Daoy (cell line): ENCODE data around the gene ANKRD11. TPM values are rescaled to one million over a fixed set of nuclear protein-coding genes. Genes with fewer than 3 reads are reported as not detected.
"Not testable (repeated sequence)": the region's sequence is repeated elsewhere in the genome, so short reads cannot be mapped to it uniquely, and the experiment has no call there.

Source experiments
- DNase-seq: peaks from one replicate; pipeline ENCODE4 v3.0.0-alpha.2; 2015; ENCODE audit warnings: low read depth
- total RNA-seq: library from RNA; depleted of rRNA; stranded (reverse); fragments of >200 nt; shearing (Covaris generic); gene quantifications from 2 replicates; pipeline ENCODE4 v1.2.3, GENCODE V29; 2014

Gene ANKRD11
- total RNA-seq, 1 experiment from 2014 or later: 27.8 TPM

DNA sequence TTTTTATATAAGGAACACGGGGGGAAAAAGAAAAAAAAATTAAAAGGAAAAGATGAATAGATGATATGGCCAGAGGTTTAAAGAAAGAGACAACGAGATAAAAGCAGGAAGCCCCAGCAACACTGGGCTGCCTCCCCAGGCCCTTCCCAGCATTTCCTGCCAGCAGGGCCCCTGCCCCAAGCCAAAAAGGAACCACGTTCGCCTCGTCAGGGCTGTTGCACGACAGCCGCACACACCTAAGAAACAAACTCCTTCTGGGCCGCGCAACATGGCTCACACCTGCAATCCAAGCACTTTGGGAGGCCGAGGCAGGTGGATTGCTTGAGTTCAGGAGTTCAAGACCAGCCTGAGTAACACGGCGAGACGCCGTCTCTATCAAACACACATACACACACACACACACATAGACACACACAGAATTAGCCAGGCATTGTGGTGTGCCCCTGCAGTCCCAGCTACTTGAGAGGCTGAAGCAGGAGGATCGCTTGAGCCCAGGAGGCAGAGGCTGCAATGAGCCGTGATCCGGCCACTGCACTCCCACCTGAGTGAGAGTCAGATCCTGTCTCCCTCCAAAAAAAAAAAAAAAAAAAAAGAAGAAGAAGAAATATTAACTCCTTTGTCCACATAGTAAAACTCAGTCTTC lies 83.0 kb downstream of the ANKRD11 start:
- no peak for DNase-seq

- DNase-seq: no peak
These were observed 84.0 kb downstream of the ANKRD11 start for GRCh38 chr16:89406277-89406888.

DNA sequence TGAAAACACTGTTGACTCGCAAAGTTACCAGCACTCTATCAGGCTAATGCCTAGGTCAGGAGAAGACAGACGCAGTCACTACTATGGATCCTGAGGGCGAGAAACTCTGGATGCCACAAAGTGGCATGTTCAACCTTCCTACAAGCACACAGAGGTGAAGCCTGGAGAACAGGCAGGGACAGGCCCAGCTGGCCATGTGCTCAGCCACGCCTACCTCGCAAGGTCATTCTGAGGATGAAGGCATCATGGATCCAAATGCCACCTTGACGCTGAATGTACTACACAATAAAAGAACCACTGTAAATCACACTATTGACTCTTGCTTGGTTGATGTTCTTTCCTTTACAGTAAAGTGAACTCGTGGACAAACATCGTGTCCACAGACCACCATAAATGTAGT lies 85.8 kb downstream of the ANKRD11 start:
- DNase-seq: no peak

- no peak for DNase-seq
These were observed 87.4 kb downstream of the ANKRD11 start for GRCh38 chr16:89402962-89403361.

DNA sequence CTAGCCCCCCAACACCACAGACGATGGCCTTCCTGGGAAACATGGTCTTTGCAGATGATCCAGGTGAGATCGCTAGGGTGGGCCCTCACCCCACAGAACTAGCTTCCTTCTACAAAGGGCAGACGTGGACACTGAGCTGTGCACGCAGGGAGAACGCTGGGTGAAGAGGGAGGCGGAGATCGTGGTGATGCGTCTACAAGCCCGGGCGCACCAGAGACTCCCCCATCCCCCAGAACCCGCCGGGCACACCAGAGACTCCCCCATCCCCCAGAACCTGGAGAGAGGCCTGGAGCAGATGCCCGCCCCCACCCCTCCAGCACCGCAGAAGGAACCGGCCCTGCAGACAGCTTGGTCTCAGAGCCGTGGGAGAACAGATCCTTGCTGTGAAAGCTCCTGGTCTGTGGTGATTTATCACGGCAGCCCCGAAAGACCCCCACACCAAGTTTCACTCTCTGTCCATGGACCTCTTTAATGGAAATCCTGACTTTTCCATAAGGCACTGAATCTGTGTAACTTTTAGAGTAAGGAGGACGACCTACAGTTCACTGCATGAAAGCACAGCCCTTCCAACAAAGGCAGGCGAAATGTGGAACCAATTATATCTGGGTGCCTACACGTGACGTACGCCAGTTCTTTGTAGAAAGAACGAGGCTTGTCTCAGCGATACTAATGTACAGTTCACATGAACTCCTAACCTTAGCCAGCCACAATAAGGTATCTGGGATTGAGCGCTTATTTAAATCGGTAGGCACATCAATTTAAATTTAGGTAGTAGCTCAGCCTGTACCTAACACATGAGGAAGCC lies 88.5 kb downstream of the ANKRD11 start:
- no peak for DNase-seq

DNA sequence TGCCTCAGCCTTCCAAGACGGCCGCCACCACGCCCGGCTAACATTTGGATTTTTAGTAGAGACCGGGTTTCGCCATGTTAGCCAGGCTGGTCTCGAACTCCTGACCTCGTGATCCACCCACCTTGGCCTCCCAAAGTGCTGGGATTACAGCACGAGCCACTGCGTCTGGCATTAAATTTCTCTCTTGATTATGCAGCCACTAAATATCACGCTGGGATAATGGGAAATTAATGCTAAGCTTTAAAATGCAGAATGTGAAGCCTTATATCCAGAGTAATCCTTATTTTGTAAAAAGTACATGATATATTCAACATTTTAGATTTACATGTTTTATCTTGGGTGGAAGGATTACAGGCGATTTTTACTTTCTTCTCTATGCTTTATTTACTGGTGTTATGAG lies 89.2 kb downstream of the ANKRD11 start:
- DNase-seq: no peak

GRCh38 chr16:89400740-89401139 lies 89.6 kb downstream of the ANKRD11 start:
- no peak for DNase-seq

DNA sequence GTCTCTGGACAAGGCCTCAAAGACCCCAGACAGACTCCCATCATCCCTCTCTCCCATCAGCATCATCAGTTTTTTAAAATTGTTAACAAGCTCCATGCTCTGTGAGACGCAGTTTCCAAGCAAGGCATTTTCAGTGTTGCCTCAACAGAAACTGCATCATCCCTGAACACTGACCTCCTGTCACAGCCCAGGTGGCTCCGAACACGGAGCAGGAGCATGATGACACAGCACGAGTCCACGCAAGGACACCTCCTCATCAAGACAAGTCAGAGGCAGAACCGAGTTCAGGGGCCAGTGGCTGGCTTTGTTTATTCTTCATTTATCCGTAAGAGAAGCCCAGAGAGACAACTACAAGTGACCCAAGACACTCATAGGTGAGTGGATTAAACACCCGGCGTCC lies 91.4 kb downstream of the ANKRD11 start:
- DNase-seq: no peak

GRCh38 chr16:89397331-89397861 lies 93.0 kb downstream of the ANKRD11 start:
- DNase-seq: no peak

DNA sequence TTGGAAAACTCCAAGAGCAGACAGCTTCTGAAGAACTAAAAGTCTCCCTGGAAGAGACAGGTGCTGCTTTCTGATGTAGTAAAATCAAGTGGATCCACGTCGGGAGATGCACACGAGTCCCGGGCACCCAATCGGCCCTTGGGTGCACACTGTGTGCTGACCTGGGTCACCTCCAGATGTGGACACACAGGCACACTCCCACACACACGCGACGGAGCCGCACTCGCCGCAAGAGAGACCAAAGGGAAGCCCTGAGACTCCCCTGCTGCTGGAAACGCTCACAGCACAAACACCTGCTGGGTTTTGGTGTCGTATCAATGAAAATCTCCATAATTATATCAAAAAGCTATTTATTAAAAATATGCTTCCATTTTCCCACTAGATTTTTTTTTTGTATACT lies 94.2 kb downstream of the ANKRD11 start:
- DNase-seq: no peak

GRCh38 chr16:89395150-89396142 lies 94.9 kb downstream of the ANKRD11 start:
- peak; percentile 78 for DNase-seq

DNA sequence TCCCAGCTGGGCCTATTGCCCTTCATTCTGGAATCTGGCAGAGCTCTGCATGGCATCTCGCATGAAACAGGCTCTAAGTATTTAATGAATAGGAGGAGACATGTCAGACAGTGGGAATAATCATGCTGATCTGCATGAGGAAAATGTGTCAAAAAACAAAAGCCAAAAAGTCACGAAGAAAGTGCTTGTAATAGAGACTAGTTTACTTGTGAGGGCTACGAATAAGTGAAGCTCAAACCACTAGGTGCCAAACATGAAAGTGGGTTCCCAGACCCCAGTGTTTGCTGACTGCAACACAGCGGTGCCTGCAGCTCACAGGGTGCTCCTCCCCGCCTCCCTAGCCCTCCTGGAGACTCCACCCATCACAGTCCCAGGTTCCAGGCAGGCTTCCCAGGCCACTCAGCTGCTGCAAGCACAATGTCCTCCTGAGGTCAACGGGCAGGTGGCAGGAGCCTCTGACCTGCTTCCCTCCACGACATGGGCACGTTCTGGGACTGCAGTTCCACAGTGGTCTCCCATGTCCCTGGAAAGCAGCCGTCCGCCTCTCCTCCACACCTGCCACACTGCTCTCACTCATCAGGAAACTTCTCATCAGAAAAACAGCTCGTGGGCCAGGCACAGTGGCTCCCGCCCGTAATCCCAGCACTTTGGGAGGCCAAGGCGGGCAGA lies 96.5 kb downstream of the ANKRD11 start:
- DNase-seq: no peak

DNA sequence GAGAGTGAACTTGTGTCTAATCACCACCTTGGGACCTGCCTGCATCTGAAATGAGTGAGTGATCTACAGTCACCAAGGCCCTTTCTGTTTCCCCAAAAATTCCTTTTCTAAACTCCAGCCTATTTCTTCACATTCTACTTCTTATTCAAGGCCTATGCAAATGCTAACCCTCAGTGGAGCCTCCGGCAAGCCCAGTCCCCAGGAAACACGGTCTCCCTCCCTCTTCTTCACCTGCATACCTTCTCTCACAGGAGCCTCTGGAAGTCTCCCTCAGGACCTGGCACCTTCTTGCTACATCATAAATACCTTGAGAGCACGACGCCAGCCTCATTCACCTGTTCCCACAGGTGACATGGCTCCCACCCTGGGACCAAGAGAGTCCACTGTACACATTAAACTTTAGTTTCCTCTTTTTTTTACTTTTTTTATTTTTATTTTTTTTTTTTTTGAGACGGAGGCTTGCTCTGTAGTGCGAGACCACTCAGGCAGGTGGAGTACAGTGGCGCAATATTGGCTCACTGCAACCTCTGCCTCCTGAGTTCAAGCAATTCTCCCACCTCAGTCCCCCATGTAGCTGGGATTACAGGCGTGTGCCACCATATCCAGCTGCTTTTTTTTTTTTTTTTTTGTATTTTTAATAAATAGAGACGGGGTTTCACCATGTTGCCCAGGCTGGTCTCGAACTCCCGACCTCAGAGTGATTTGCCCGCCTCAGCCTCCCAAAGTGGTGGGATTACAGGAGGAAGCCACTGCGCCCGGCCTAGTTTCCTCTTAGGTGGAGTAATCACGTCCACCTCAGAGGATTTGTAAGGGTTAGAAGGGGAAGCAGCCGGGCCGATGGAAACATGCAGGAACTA lies 97.3 kb downstream of the ANKRD11 start:
- DNase-seq: no peak

DNA sequence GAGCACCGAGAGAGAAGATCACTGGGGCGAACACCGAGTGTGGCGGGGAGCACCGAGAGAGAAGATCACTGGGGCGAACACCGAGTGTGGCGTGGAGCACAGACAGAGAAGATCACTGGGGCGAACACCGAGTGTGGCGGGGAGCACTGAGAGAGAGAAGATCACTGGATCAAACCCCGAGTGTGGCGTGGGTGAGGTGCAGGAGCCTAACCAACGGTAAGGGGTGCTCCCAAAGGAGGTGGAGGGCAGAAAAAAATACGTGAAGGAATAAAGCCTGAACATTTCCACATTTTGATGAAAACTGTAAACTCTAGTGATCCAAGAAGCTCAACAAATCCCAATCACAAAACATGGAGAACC lies 100.2 kb downstream of the ANKRD11 start:
- DNase-seq: not testable (repeated sequence)

DNA sequence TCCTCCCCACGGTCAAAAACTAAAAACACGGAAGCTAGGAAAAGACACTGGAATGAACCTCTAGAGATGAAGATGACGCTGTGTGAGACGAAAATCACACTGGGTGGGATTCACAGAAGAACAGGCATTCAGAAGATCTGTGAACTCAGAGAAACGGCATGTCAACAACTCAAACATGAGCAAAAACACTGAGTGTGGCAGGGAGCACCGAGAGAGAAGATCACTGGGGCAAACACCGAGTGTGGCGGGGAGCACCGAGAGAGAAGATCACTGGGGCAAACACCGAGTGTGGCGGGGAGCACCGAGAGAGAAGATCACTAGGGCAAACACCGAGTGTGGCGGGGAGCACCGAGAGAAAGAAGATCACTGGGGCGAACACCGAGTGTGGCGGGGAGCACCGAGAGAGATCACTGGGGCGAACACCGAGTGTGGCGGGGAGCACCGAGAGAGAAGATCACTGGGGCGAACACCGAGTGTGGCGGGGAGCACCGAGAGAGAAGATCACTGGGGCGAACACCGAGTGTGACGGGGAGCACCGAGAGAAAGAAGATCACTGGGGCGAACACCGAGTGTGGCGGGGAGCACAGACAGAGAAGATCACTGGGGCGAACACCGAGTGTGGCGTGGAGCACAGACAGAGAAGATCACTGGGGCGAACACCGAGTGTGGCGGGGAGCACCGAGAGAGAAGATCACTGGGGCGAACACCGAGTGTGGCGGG lies 100.7 kb downstream of the ANKRD11 start:
- not testable (repeated sequence) for DNase-seq

GRCh38 chr16:89388536-89388935 lies 101.8 kb downstream of the ANKRD11 start:
- DNase-seq: no peak

DNA sequence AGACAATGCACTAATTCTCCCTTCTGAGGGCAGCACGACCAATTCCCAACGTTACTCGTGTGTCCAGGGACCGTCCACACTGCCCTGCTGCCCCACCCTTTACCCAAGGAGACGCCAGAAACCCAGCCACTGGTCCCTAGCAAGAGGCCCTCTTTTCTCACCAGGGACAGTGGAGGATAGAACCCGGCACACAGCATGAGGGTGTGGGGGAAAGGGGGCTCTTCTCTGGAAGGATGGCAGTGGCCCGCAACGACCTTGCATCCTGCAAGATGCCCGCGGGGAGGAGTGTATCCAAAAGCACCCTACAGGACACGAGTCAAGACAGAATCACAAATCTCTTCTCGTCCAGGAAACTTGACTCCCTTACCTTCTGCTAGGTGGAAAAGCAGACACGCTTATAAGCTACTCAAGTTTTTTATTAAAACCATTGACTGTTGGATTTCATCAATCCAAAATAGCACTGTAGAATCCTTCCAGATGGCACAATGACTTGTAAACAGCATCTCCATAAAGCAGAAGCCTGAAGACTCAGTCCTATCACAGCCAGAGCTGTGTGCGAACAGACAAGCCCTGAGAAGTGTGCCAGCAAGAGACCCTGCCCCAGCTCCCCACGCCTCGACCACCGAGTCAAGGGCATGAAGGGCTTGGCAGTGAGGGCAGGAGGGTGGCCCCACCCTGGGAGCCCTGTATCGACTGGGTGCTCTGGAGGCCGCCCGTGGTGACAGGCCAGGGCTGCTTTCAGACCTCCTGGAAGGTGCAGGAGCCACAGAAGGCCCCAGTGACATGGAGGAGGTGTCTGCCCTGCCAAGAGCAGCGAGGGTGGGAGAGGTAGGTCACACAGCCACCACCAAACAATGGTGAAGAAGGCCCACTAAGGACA lies 103.8 kb downstream of the ANKRD11 start:
- DNase-seq: no peak

DNA sequence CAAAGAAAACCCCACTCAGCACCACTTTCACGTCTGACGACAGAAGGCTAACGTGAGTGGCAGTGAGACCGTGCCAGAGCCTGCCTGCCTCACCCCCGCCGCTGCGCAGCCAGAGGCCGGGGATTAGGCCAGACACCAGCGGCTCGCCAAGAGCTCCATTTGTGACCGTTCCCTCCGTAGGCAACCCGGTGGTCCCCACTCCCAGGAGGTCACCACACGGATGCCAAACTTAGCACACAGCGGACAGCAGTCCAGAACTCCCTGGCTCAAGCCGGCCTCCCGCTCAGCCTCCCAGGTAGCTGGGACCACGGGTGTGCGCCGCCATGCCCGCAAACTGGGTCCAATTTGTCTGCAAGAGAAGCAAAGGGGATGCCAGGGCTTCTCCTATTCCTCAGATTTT lies 104.6 kb downstream of the ANKRD11 start:
- DNase-seq: no peak
